ENCODE results near the gene EXOC3L4.
A peak's percentile ranks its signal among the peaks of the same experiment; 100 is the strongest.

The EXOC3L4 gene

GRCh38 chr14:103121846-103122584, 27.5 kb downstream of the EXOC3L4 start:
- Histone ChIP-seq H3K9me3 (no peaks in the 10 kb centered on the region), H3K4me1 (peaks cover 22% of the 10 kb centered on the region), H3K36me3 (no peaks in the 10 kb centered on the region), H3K27me3 (peaks cover 3% of the 10 kb centered on the region; the same call in 1 of the 2 replicates), H3K4me3 (ENCODE audit: low read depth, low read length) (peak overlapping the region; percentile 43)
- peak; percentile 97 for DNase-seq
- TF ChIP-seq CTCF (IDR thresholded peaks at IDR 0.05; ENCODE audit: low read depth, low read length), result no peak

- TF ChIP-seq CTCF (IDR thresholded peaks at IDR 0.05; ENCODE audit: low read depth, low read length), result no peak
- Histone ChIP-seq H3K27me3 (peaks cover 3% of the 10 kb centered on the region; the same call in 1 of the 2 replicates), H3K36me3 (no peaks in the 10 kb centered on the region), H3K4me1 (peaks cover 22% of the 10 kb centered on the region), H3K9me3 (no peaks in the 10 kb centered on the region), H3K4me3 (ENCODE audit: low read depth, low read length) (peak overlapping the region; percentile 43)
- peak; percentile 72 for DNase-seq
Measured at GRCh38 chr14:103122585-103122946, 28.0 kb downstream of the EXOC3L4 start.

GRCh38 chr14:103122947-103123633, 28.6 kb downstream of the EXOC3L4 start, which contains the start of gene TNFAIP2:
TNFAIP2 (plus strand) TSS chr14:103123461; CDS start chr14:103126458, 2,997 bp downstream.
- Histone ChIP-seq H3K4me3 (ENCODE audit: low read depth, low read length) (peak within 1 kb of the TSS; percentile 43), H3K27me3 (peaks cover 3% of the 10 kb centered on the region; the same call in 1 of the 2 replicates), H3K9me3 (no peaks in the 10 kb centered on the region), H3K4me1 (peaks cover 22% of the 10 kb centered on the region), H3K36me3 (no peaks in the 10 kb centered on the region)
- no peak for DNase-seq
- no peak for TF ChIP-seq CTCF (IDR thresholded peaks at IDR 0.05; ENCODE audit: low read depth, low read length)

- 0 out of 2 replicates have a peak, but pooled peaks have one; percentile 3 for TF ChIP-seq CTCF (IDR thresholded peaks at IDR 0.05; ENCODE audit: low read depth, low read length)
- Histone ChIP-seq H3K4me3 (ENCODE audit: low read depth, low read length) (no peak overlapping the region), H3K27me3 (peaks cover 3% of the 10 kb centered on the region; the same call in 1 of the 2 replicates), H3K9me3 (no peaks in the 10 kb centered on the region), H3K36me3 (no peaks in the 10 kb centered on the region), H3K4me1 (peaks cover 22% of the 10 kb centered on the region)
- no peak for DNase-seq
Measured at GRCh38 chr14:103123634-103124500, 29.3 kb downstream of the EXOC3L4 start.

- no peak for DNase-seq
- Histone ChIP-seq H3K4me1 (peaks cover 26% of the 10 kb centered on the region), H3K36me3 (no peaks in the 10 kb centered on the region), H3K9me3 (no peaks in the 10 kb centered on the region), H3K4me3 (ENCODE audit: low read depth, low read length) (no peak overlapping the region), H3K27me3 (peaks cover 3% of the 10 kb centered on the region; the same call in 1 of the 2 replicates)
- TF ChIP-seq CTCF (IDR thresholded peaks at IDR 0.05; ENCODE audit: low read depth, low read length), result no peak
Measured at GRCh38 chr14:103124501-103125001, 30.0 kb downstream of the EXOC3L4 start.

All from BE2C (cell line).